HG03095 (cell line): ENCODE data around the gene ETFB.

Experiments
- ATAC-seq: cut with Tn5 transposase; IDR thresholded peaks from one replicate; pipeline ENCODE4 v1.9.1; 2021; ENCODE audit warnings: moderate library complexity; ENCODE audit not compliant: unreplicated experiment

ETFB gene

DNA sequence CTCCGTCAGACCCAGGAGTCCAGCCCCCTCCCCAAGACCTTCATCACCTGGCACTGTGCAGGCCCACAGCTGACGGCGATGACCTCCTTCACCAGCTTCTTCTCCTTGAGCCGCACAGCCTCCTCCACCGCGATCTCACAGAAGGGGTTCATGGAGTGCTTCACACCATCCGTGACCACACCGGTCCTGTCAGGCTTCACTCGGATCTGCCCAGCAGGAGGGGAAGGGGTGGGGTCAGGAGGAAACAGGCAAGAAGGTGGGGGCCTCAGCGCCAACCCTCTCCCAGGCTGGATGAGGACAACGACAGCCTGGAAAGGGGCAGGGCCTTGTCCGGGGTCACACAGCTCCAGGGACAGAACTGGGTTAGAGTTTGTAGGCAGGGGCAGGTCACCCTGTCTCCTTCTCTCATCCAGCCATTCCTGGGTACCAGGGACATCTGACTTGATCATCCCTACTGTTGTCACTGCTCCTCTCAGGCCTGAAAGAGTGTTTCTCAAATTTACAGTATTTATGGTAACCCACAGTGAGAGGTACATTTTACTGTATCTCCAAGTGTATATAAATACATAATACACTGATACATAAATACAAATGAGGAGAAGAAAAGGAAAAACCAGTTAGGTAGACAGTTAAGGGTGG, 12.0 kb downstream of the ETFB start:
- ATAC-seq: no peak

GRCh38 chr19:51352783-51353360, 13.3 kb downstream of the ETFB start:
- no peak for ATAC-seq

DNA sequence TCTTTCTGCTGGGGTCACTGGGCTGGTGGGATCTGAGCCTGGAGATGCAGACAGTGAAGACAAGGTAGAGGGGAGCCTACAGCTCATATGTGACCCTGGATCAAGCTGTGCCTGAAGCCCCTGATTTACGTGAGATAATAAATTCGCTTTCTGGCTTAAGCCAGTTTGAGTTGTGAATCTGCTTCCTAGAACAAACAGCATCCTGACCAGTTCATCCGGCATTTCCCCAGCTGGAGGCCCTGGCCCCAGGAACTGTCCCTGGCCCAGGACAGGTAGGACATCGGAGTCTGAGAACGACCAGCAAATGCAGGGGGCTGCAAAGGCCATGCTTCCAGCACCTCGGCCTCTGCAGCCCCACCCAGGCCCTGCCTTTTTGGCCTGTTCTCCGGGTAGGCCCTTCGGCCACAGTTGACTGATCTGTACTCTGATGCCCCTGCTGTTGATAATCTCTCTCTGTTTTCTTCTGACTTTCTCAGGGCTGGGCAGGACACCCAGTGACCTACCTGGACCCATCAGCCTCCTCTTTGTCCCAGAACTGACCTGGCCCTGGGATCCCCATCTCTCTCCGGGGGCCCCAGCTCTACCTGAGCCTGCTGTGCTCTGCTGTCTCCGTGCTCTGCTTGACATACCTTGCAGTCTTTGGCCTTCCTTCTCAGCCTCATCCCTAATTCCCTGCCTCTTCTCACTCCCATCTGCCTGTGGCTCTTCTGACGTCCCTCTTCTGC, 14.8 kb downstream of the ETFB start:
- no peak for ATAC-seq

- no peak for ATAC-seq
Measured at GRCh38 chr19:51347209-51347928, 18.8 kb downstream of the ETFB start.

GRCh38 chr19:51346742-51347141, 19.4 kb downstream of the ETFB start:
- no peak for ATAC-seq

- ATAC-seq: no peak
Measured at GRCh38 chr19:51345076-51345620, 21.0 kb downstream of the ETFB start.

- no peak for ATAC-seq
Measured at GRCh38 chr19:51342631-51343569, 23.3 kb downstream of the ETFB start.

DNA sequence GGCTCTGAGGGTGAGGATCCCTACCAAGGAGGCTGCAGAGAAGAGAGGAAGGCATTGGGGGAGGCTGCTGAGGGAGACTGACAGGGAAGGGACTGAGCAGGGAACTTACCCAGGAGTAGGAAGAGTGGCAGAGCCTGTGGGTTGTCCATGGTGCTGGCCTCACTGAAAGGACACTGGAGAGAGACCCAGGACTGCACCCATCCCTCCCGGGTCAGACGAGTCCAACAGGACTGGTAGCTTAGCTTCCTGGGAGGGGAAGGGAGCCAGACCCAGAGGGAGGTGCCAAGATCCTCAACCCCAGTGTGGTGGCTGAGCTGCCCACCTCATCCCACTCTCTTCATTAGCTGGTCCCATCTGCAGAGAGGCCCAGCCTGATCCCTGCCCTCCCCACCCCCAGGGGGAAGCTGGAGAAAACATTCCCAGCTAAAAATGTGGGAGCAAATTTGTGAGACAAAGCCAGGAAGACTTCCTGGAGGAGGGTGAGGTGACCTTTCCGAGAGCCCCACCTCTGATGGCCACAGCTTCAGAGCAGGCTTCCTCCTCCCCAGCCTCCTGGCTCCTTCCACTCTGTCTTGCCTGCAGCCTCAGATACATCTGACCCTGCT, 24.1 kb downstream of the ETFB start, which contains the start of gene VSIG10L:
VSIG10L (minus strand) TSS at position 164 of the 605 bp plus-strand sequence; CDS start at position 149, 15 bp downstream.
- ATAC-seq: no peak

DNA sequence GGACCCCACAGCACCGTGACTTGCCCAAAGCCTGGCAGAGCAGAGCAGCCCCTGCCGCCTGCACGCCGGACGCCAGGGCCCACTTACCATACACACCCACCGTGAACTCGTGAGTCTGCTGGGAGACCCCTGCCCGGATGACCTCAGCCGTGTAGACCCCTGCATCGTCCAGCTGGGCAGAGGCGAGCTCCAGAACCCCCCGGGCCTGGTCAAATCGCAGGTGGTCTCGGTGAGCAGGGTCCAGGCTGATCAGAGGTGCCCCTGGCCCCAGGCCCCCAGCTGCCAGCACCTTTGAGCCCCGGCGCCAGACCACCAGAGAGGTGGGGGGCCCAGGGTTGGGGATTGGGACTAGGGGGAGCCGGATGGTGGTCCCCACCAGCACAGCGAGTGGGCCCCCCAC, 25.1 kb downstream of the ETFB start:
- ATAC-seq: no peak

- no peak for ATAC-seq
Measured at GRCh38 chr19:51339687-51340656, 26.2 kb downstream of the ETFB start.

DNA sequence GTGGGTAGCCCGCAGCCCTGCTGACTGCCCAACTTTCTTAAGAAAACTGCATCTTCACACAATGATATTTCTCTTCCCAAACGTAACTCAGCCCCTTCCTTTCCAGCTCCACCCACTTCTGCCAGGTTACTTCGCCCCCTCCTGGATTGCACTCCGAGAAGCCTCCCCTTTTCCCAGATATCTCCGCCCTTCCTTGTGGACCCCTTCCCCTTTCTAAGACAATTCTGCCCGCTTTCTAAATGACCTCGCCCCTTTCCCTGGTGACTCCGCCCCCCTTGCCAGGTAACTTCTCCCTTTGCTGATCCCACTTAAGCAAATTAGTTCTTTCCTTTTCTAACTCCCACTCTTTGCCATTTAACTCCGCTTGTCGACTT, 26.9 kb downstream of the ETFB start:
- no peak for ATAC-seq

DNA sequence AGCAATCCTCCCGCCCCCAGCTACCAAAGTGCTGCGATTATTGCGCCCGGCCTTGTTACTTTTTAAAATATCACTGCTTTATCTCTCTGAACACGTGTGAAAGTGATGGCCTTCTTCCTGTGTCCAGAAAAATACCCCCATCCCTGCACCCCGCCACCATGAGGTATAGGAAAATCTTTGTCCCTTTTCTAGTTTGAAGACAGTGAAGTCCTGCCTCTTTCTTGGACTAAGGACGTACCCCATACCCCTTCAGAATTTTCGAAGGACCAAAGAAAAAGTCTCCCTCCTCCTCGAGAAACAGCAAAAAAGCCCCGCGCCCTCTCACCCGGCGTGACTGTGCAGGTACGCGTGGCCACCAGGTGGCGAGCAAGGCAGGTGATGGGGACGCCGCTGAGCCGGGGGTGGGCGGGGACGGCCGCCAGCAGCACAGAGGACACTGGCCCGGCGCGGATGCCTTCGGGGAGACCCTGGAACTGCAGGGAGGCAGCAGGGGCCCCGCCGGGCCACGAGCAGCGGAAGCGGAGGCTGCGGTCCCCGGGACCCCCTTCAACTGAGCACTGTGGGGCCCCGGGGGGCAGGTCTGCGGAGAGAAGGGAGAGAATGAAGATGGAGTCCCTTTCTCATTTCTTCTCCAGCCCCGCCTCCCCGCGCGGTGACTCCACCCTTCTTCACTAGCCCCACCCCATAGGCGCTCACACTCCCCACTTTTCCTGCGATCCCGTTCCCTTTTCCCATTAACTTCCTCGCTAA, 27.4 kb downstream of the ETFB start:
- peak; percentile 55 for ATAC-seq

GRCh38 chr19:51337861-51338562, 28.2 kb downstream of the ETFB start:
- no peak for ATAC-seq

DNA sequence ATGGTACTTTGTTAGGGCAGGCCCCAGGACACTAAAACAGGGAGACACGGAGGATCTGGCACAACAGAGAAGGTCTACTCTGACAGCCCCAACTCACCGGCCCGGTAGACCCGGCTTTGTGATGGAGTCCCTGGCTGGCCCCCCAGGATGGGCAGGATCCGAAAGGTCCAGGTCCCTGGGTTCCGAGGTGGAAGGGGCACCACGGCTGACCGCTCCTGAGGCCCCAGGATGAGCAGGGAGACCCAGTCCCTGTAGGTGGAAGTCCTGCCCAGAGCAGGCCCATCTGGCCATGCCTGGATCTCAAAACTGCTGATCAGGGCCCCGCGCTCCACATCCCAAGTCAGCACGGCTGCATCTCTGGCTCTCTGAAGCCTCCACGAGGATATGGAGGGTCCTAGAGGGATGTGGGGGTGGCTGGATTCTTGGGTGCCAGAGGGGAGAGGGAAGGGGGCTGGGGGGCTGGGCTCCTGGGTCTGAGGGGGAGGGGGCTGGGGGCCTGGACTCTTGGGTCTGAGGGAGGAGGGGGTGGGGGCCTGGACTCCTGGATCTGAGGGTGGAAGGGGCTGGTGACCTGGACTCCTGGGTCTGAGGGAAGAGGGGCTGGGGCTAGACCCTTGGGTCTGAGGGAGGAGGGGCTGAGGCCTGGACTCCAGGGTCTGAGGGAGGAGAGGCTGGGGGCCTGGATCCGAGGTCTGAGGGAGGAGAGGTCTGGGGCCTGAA, 28.9 kb downstream of the ETFB start:
- no peak for ATAC-seq

- ATAC-seq: no peak
Measured at GRCh38 chr19:51333836-51334460, 32.2 kb downstream of the ETFB start.

DNA sequence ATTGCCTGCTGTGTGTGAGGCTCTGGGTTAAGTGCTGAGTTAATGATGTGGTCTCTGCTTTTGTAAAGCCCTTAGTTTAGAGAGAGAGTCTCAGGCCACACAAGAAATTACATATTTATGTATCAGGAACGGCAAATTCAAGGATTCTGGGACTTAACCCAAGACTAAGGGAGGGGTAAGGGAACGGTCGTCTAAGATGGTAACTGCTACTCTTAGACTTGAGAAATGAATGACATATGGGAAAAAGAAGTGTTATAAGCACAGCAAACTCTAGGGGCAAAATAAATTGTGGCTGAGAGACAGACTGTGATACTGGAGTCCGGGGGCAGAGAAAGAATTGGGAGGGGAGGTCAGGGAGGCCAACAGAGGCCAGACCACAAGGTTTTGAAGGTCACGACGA, 34.5 kb downstream of the ETFB start:
- ATAC-seq: no peak
